AML-193 (cell line): ENCODE measurements around the gene TSGA10IP.

Experiments used
- DNase-seq, 2 experiments: peaks; one replicate each; lab custom pipeline; 2025; lab: John Stamatoyannopoulos, UW

TSGA10IP gene

GRCh38 chr11:65918211-65919140 lies 26.8 kb upstream of the TSGA10IP start, which contains the start of gene C11orf68:
C11orf68 (minus strand) TSS chr11:65919062; CDS start chr11:65919031, 31 bp downstream.
- no peak for DNase-seq

GRCh38 chr11:65919141-65919572 lies 26.1 kb upstream of the TSGA10IP start, which contains the start of gene DRAP1:
DRAP1 (plus strand) TSS chr11:65919426; CDS start chr11:65919502, 76 bp downstream.
- peak; percentile 95 to 96 for DNase-seq

- no peak for DNase-seq
These were observed 25.5 kb upstream of the TSGA10IP start for GRCh38 chr11:65919573-65920371.

GRCh38 chr11:65920372-65920802 lies 24.9 kb upstream of the TSGA10IP start:
- no peak for DNase-seq

DNA sequence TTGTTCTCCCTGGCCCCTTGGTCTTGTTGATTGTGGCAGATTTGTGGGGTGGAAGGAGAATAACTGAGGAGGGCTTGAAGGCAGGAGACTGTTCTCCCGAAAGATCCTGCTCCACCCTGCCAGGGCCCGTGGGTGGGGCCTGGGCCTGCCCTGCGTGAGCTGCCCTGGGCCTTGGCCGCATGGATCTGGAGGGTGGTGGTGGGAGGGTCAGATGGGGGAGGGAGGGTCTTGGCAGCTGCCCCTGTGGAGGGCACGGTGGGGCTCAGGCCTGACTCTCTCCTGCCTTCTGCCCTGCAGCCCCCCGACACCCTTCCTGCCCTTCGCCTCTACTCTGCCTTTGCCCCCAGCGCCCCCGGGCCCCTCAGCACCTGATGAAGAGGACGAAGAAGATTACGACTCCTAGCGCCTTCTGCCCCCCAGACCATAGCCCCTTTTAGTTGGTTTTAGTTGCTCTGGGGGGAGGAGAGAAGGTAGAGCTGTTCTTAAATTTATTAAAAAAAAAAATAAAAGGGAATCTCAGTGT lies 24.2 kb upstream of the TSGA10IP start:
- DNase-seq: no peak

DNA sequence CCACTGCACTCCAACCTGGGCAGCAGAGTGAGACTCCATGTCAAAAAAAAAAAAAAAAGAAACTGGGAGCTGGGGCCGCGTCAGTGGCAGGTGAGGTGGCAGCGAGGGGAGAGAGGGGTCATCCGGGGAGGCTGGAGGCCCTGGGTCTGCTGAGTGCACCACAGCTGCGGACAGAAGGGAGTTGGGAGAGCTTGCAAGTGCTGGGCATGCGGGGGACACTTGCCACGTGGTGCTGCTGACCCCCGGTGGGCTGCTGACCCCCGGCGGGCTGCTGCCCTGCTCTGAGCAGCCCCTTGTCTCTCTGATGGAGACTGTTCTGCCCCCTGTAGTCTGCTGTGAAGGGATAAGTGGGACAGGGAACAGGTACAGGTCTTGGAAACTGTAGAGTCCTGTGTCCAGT lies 23.4 kb upstream of the TSGA10IP start:
- no peak for DNase-seq

DNA sequence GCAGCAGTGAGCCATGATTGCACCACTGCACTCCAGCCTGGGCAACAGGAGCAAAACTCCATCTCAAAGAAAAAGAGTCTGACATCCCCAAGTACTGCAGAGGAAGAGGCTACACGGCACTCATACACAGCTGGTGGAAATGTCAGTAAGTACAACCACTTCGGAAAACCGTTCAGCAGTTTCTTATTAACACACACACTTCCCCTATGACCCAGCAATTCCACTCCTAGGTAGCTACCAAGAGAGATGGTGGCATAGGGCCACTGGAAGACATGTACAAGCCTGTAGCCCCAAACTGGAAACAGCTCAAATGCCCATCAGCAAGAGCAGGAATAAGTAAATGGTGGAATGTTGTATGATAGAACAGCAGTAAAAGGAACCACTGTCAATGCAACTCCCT lies 22.7 kb upstream of the TSGA10IP start:
- DNase-seq: no peak

GRCh38 chr11:65925397-65925796 lies 19.9 kb upstream of the TSGA10IP start:
- no peak for DNase-seq

DNA sequence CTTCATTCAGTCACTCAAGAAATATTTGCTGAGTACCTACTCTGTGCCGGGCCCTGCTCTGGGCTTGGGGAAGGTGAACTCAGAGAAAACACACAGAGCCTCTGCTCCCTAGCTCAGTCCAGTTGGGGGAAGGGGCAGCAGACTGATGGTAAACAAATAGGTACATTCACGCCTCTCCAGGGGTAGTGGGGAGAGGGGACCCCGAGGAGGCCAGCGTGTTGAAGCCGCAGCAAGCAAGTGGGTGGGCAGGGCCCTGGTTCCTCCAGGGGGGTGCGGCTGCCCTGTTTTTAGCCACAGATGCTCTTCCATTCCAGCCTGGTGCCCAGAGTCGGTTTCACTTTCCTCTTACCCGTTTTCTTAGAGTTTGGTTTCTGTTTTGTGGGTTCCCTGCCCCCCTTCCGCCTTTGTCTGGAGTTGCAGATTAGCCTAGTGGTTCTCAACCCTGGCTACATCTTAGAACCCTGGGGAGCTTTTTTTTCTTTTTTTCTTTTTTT lies 17.3 kb upstream of the TSGA10IP start:
- peak; percentile 59 to 72 for DNase-seq

DNA sequence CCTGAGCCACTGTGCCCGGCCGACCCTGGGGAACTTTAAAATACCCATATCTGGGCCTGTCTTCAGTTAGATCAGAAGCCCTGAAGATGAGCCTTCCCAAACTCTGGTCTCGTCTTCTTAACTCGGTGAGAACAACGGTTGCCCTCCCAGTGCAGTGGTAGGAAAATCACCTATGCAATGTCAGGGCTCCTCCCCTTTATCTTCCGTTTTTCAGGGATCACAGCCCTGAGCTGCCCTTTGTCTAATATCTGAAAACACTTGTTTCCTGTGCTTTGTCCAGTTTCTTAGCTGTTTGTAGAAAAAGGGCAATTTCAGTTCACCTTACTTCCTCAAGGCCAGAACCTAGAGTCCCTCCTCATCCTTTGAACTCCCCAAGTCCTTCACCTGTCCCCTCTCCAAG lies 16.6 kb upstream of the TSGA10IP start:
- no peak for DNase-seq

GRCh38 chr11:65931773-65932557 lies 13.3 kb upstream of the TSGA10IP start:
- no peak for DNase-seq

DNA sequence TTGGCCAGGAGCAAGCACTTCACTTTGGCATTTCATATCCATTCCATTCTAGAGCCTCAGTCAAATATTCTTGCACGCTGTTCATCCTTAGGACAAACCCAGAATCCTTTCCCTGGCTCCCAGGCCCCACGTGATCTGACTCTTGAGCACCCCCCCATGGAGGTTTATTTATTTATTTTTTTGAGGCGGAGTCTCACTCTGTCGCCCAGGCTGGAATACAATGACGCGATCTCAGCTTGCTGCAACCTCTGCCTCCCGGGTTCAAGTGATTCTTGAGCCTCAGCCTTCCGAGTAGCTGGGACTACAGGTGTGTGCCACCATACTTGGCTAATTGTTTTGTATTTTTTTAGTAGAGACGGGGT lies 12.7 kb upstream of the TSGA10IP start:
- DNase-seq: no peak

GRCh38 chr11:65934014-65934413 lies 11.3 kb upstream of the TSGA10IP start:
- no peak for DNase-seq

- DNase-seq: no peak
These were observed 7.5 kb upstream of the TSGA10IP start for GRCh38 chr11:65937766-65938165.

- peak in 1 of 2 experiments; percentile 39 for DNase-seq
These were observed 3.5 kb upstream of the TSGA10IP start for GRCh38 chr11:65941720-65942310.

DNA sequence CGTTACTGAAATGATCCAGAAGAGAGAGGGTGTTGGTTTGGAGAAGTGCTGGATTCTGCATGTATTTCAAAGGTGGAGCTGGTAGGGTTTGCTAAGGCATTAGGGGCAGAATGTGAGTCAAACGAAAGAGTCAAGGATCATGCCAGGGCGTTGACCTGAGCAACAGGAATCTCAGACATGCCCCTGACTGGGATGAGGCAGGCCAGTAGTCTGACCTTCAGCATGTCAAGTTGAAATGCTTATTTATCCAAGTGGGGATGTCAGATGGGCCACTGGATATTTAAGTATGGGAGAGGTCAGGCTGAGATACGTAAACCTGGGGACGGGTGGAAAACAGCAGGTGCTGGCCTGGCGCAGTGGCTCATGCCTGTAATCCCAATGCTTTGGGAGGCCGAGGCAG lies 2.7 kb upstream of the TSGA10IP start:
- DNase-seq: no peak

GRCh38 chr11:65944191-65944590 lies 1.1 kb upstream of the TSGA10IP start:
- no peak for DNase-seq

GRCh38 chr11:65944767-65945166 lies 513 bp upstream of the TSGA10IP start:
- no peak for DNase-seq

DNA sequence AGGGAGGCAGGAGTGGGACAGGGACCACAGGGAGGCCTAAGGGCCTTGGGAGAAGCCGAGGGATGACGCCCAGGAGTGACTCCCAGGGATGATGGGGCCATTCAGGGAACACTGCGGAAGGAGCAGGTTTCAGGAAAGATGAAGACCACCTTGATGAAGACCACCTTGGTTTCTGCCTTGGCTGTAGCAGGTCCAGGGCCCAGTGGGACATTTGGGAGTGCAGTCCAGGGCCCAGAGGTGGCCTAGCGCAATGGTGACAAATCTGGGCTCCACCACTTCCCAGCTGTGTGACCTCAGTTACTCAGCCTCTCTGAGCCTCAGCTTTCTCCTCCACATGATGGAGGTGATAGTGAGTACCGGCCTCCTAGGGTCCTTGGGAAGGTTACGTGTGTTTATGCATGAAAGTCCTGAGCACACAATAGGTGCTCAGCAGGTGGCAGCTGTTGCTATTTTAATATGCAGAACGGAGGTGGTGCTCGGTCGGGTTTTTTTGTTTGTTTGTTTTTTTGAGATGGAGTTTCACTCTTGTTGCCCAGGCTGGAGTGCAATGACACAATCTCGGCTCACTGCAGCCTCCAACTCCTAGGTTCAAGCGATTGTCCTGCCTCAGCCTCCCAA lies 770 bp downstream of the TSGA10IP start:
- DNase-seq: no peak

GRCh38 chr11:65946655-65947054 lies 1.4 kb downstream of the TSGA10IP start:
- no peak for DNase-seq

DNA sequence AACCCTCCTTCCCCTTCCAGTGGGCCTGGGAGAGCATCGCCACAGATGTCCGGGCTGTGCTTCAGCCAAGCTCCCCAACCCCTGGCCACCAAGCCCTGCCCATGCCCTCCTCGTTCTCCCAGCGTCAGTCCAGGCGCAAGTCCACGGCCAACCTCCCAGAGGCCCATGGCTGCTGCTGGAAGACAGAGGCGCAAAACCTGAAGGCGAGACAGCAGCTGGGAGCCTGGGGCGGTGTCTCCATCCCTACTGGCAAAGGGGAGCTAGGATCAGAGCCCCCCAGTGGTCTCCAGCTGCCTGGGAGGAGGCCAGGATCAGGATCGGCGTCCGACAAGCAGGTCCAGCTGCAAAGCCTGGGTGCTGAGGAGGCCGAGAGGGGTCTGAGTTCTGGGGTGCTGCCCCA lies 1.9 kb downstream of the TSGA10IP start:
- no peak for DNase-seq
